Muscle of back (tissue), 10 donors: ENCODE data around the gene TBC1D19. TPM values are rescaled to one million over a fixed set of nuclear protein-coding genes. Genes with fewer than 3 reads are reported as not detected.

Experiments
- polyA plus RNA-seq, 10 donors: library from polyadenylated mRNA; unstranded; fragments of 120-200 nt; gene quantifications; one replicate each; pipeline ENCODE4 v1.2.1, GENCODE V29; 2013; ENCODE audit not compliant: insufficient read length in 10 of 10

TBC1D19 gene
- polyA plus RNA-seq, 10 donors = 8.5 to 13.7 (median 11.4) TPM

Other genes starting within 250 kb of the TBC1D19 start
- under 1 TPM in 5 of 10 donors, not detected in 5; 0.09 to 0.37 (median 0.15) TPM for gene CCKAR, start 93.6 kb upstream of the TBC1D19 start, polyA plus RNA-seq